SK-N-SH (cell line): Measurements from ENCODE around the gene PADI4. TPM values are rescaled to one million over a fixed set of nuclear protein-coding genes. Genes with fewer than 3 reads are reported as not detected.

Source experiments
- CTCF ChIA-PET: fragments of 300-600, 350-600 bp; formaldehyde crosslinking; extraction: SDS; loops from one replicate; lab custom pipeline; 2021; lab: Yijun Ruan, JAX
- POLR2A ChIA-PET: fragments of 350-600 bp; sonication (Branson Sonifier 250); formaldehyde crosslinking; extraction: SDS; loops from one replicate; lab custom pipeline; 2020; ENCODE audit warnings: antibody characterized with exemption, inconsistent platforms; lab: Yijun Ruan, JAX
- DNase-seq: peaks from one replicate; pipeline ENCODE4 v3.0.0; 2012
- H2AFZ ChIP-seq: fragments of 200-600 bp; sonication (generic); 2 replicates; pipeline ENCODE4 v1.8.1; 2016; ENCODE audit warnings: antibody characterized with exemption, mild to moderate bottlenecking, low read depth
- H3F3A ChIP-seq: fragments of 200-600 bp; sonication (generic); replicated peaks from 2 replicates; pipeline ENCODE3; 2016; ENCODE audit warnings: antibody characterized with exemption, mild to moderate bottlenecking; ENCODE audit not compliant: insufficient read depth
- H3K27ac ChIP-seq, 2 experiments: fragments of 200-500 bp in 1 of 2; fragments of 200-600 bp in 1 of 2; sonication (Bioruptor generic) in 1 of 2; sonication (generic), shearing (Covaris generic) in 1 of 2; 2 replicates each; pipeline versions ENCODE4 v1.5.1 to v1.6.1; 2014 to 2016; ENCODE audit warnings: low read depth in 2 of 2, inconsistent platforms in 1 of 2, low read length in 1 of 2, mild to moderate bottlenecking in 1 of 2, mixed read lengths in 1 of 2
- H3K27me3 ChIP-seq: fragments of 200-600 bp; sonication (generic), shearing (Covaris generic); 2 replicates; pipeline ENCODE4 v1.6.1; 2016; ENCODE audit warnings: mixed run types; ENCODE audit not compliant: insufficient read depth
- H3K36me3 ChIP-seq, 2 experiments: fragments of 200-500 bp in 1 of 2; fragments of 200-600 bp in 1 of 2; sonication (Bioruptor generic) in 1 of 2; sonication (generic) in 1 of 2; replicated peaks in 1 of 2; 2 replicates each; pipeline versions ENCODE3 to v1.5.1; 2014 to 2016; ENCODE audit warnings: low read length in 1 of 2, mild to moderate bottlenecking in 1 of 2; ENCODE audit not compliant: insufficient read depth in 2 of 2, control insufficient read depth in 1 of 2
- H3K4me1 ChIP-seq, 2 experiments: fragments of 200-500 bp in 1 of 2; fragments of 200-600 bp in 1 of 2; sonication (Bioruptor generic) in 1 of 2; sonication (generic), shearing (Covaris generic) in 1 of 2; 2 replicates each; pipeline versions ENCODE4 v1.5.1 to v1.6.1; 2014 to 2016; ENCODE audit warnings: low read depth in 1 of 2, low read length in 1 of 2, mixed run types in 1 of 2; ENCODE audit not compliant: insufficient read depth in 2 of 2, control insufficient read depth in 1 of 2
- H3K4me2 ChIP-seq: fragments of 200-600 bp; sonication (generic), shearing (Covaris generic); 2 replicates; pipeline ENCODE4 v1.6.1; 2017; ENCODE audit warnings: mixed run types
- H3K4me3 ChIP-seq, 2 experiments: fragments of 200-500 bp in 1 of 2; fragments of 200-600 bp in 1 of 2; sonication (Bioruptor generic) in 1 of 2; sonication (generic), shearing (Covaris generic) in 1 of 2; 2 replicates each; pipeline versions ENCODE4 v1.5.1 to v1.8.1; 2014 to 2016; ENCODE audit warnings: low read depth in 2 of 2, inconsistent platforms in 1 of 2, low read length in 1 of 2, mild to moderate bottlenecking in 1 of 2, mixed read lengths in 1 of 2, moderate library complexity in 1 of 2
- H3K79me2 ChIP-seq: fragments of 200-600 bp; sonication (generic); 2 replicates; pipeline ENCODE4 v1.8.1; 2017; ENCODE audit warnings: mild to moderate bottlenecking; ENCODE audit not compliant: insufficient read depth
- H3K9ac ChIP-seq: fragments of 200-600 bp; sonication (generic); 2 replicates; pipeline ENCODE4 v1.6.1; 2017; ENCODE audit warnings: mixed run types
- H3K9me2 ChIP-seq: fragments of 200-600 bp; sonication (generic); 2 replicates; pipeline ENCODE4 v1.6.1; 2017; ENCODE audit warnings: mixed run types
- H3K9me3 ChIP-seq: fragments of 200-600 bp; sonication (generic); 2 replicates; pipeline ENCODE4 v1.6.1; 2017; ENCODE audit warnings: mixed run types, mild to moderate bottlenecking, moderate library complexity
- H4K20me1 ChIP-seq: fragments of 200-600 bp; sonication (generic); 2 replicates; pipeline ENCODE4 v1.6.1; 2017; ENCODE audit warnings: mild to moderate bottlenecking, mixed run types; ENCODE audit not compliant: insufficient read depth
- CHD2 ChIP-seq: fragments of 150-350 bp; IDR thresholded peaks from 2 replicates; pipeline ENCODE4 v1.6.1; 2018; ENCODE audit warnings: low read length; ENCODE audit not compliant: partially characterized antibody
- ELF1 ChIP-seq: IDR thresholded peaks from 2 replicates; pipeline ENCODE4 v1.4.0; 2012
- EP300 ChIP-seq, 2 experiments: IDR thresholded peaks; 2 replicates each; pipeline versions ENCODE4 v1.4.0 to v1.6.1; 2012; ENCODE audit warnings: borderline replicate concordance in 1 of 2, low read depth in 1 of 2, low read length in 1 of 2
- FOXM1 ChIP-seq: IDR thresholded peaks from 2 replicates; pipeline ENCODE4 v1.4.0; 2012; ENCODE audit warnings: low read depth, mild to moderate bottlenecking
- GATA2 ChIP-seq: sonication (generic); formaldehyde crosslinking; IDR thresholded peaks from 2 replicates; pipeline ENCODE4 v1.5.0; 2020; ENCODE audit warnings: mild to moderate bottlenecking, missing genetic modification reagents
- JUND ChIP-seq: IDR thresholded peaks from 2 replicates; pipeline ENCODE4 v1.4.0; 2012
- MAX ChIP-seq: IDR thresholded peaks from 2 replicates; pipeline ENCODE4 v1.4.0; 2012; ENCODE audit warnings: low read depth
- MXI1 ChIP-seq: IDR thresholded peaks from 2 replicates; pipeline ENCODE4 v1.6.1; 2012; ENCODE audit warnings: mild to moderate bottlenecking, low read depth, low read length, improper control_type of control experiment
- NFIC ChIP-seq: IDR thresholded peaks from 2 replicates; pipeline ENCODE4 v1.4.0; 2012; ENCODE audit warnings: borderline replicate concordance
- TAF1 ChIP-seq: IDR thresholded peaks from 2 replicates; pipeline ENCODE4 v1.6.1; 2012; ENCODE audit warnings: low read depth, mild to moderate bottlenecking, low read length, moderate library complexity, borderline replicate concordance
- TEAD4 ChIP-seq: IDR thresholded peaks from 2 replicates; pipeline ENCODE4 v1.4.0; 2012; ENCODE audit warnings: mild to moderate bottlenecking, borderline replicate concordance; ENCODE audit not compliant: insufficient read depth
- ZBTB33 ChIP-seq: IDR thresholded peaks from 2 replicates; pipeline ENCODE4 v1.4.0; 2012; ENCODE audit warnings: low read depth, borderline replicate concordance
- WGBS: methylation state at CpG from one replicate; pipeline ENCODE4 v1.1.6; 2017; ENCODE audit warnings: low lambda C conversion rate; 5-methylcytosine and 5-hydroxymethylcytosine counted together
- polyA plus RNA-seq, 3 experiments: library from polyadenylated mRNA; depleted of rRNA; stranded (reverse); fragments of >200 nt; gene quantifications; 2 replicates each; pipeline ENCODE4 v1.2.3, GENCODE V29; 2012
- TF ChIP-seq, protein P1 (sequence below): fragments of 200-600 bp; sonication (generic); IDR thresholded peaks from 2 replicates; pipeline ENCODE4 v1.6.1; 2017; ENCODE audit warnings: antibody characterized with exemption, mild to moderate bottlenecking, moderate library complexity

The PADI4 gene
- polyA plus RNA-seq, 1 of the 3 experiments (the other 2 are of a cell fraction), result not detected

DNA sequence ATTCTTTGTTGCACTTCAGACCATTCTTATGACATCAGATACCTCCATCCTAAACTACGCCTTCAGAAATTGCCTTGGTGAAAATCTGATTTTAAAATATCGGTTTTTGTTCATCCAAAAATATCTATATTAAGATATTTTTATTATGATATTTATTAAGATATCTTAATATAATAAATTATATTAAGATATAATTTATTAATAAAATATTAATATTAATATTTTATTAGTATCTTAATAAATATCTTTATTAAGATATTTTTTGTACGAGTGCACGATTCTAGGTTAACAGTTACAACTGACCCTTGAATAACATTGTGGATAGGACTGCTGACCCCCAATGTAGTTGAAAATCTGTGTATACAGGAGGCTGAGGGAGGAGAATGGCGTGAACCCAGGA, 20.9 kb downstream of the PADI4 start (continued):
- TF ChIP-seq EP300 (IDR thresholded peaks at IDR 0.05; ENCODE audit: borderline replicate concordance in 1 of 2, low read depth in 1 of 2, low read length in 1 of 2), result no peak
- no peak for TF ChIP-seq JUND
- no peak for TF ChIP-seq FOXM1

- ChIA-PET POLR2A (no interaction called here), CTCF (no interaction called here)
- H3K9me3 ChIP-seq, result no peaks in the 10 kb centered on the region
- no peaks in the 10 kb centered on the region for H4K20me1 ChIP-seq
- no peak overlapping the region for H3K4me2 ChIP-seq
- H3K4me3 ChIP-seq, result no peak overlapping the region
- no peaks in the 10 kb centered on the region for H3K4me1 ChIP-seq
- H3K27ac ChIP-seq, result no peak overlapping the region
- no peak for DNase-seq
- H3K79me2 ChIP-seq, result no peaks in the 10 kb centered on the region
- no peak overlapping the region for H2AFZ ChIP-seq
- H3K9ac ChIP-seq, result no peak overlapping the region
- H3K27me3 ChIP-seq, result peaks cover 7% of the 10 kb centered on the region; the same call in 1 of the 2 replicates
- H3F3A ChIP-seq, result no peaks in the 10 kb centered on the region
- WGBS, result 39% methylated on average over 4 of the region's 4 CpGs
- no peaks in the 10 kb centered on the region for H3K9me2 ChIP-seq
- TF ChIP-seq NFIC (no peak), MXI1 (no peak), FOXM1 (no peak), GATA2 (no peak), TAF1 (no peak), MAX (no peak), CHD2 (no peak), TEAD4 (no peak), ZBTB33 (no peak), ELF1 (no peak)
- TF ChIP-seq, protein P1, sequence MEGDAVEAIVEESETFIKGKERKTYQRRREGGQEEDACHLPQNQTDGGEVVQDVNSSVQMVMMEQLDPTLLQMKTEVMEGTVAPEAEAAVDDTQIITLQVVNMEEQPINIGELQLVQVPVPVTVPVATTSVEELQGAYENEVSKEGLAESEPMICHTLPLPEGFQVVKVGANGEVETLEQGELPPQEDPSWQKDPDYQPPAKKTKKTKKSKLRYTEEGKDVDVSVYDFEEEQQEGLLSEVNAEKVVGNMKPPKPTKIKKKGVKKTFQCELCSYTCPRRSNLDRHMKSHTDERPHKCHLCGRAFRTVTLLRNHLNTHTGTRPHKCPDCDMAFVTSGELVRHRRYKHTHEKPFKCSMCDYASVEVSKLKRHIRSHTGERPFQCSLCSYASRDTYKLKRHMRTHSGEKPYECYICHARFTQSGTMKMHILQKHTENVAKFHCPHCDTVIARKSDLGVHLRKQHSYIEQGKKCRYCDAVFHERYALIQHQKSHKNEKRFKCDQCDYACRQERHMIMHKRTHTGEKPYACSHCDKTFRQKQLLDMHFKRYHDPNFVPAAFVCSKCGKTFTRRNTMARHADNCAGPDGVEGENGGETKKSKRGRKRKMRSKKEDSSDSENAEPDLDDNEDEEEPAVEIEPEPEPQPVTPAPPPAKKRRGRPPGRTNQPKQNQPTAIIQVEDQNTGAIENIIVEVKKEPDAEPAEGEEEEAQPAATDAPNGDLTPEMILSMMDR, result no peak
- no peaks in the 10 kb centered on the region for H3K36me3 ChIP-seq
Observed at GRCh38 chr1:17329610-17330009, 21.6 kb downstream of the PADI4 start.
